ENCODE data around the gene C2orf74. TPM values are rescaled to one million over a fixed set of nuclear protein-coding genes. Genes with fewer than 3 reads are reported as not detected.
"Not testable (repeated sequence)": the region's sequence is repeated elsewhere in the genome, so short reads cannot be mapped to it uniquely, and the experiment has no call there.

C2orf74 gene
- total and polyA plus RNA-seq, 8 donors, result 2.7 to 21.4 (median 9.5) TPM

DNA sequence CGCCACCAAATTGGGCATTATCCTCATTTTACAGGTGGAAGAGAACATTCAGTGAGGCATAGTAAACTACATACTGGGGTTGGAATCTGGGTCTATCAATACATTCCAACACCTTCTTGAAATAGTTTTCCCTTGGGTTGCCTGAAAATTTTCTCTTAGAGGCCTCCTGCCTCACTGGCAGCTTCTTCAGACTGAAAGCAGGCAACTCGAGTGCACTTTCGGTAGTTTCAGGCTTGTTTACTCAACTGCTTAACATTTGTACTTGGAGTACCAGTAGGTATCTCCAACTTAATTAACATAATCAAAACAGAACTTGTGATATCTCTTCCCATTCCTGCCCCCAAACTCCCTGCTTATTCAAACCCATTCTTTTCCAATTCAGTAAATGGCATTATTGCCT lies 36.2 kb upstream of the C2orf74 start:
- 87 to 93% methylated on average over 3 of the region's 3 CpGs for WGBS, 2 donors
- no peaks in the 10 kb centered on the region for H3K27me3 ChIP-seq
- H3K9me3 ChIP-seq, result no peaks in the 10 kb centered on the region
- TF ChIP-seq, protein P1, sequence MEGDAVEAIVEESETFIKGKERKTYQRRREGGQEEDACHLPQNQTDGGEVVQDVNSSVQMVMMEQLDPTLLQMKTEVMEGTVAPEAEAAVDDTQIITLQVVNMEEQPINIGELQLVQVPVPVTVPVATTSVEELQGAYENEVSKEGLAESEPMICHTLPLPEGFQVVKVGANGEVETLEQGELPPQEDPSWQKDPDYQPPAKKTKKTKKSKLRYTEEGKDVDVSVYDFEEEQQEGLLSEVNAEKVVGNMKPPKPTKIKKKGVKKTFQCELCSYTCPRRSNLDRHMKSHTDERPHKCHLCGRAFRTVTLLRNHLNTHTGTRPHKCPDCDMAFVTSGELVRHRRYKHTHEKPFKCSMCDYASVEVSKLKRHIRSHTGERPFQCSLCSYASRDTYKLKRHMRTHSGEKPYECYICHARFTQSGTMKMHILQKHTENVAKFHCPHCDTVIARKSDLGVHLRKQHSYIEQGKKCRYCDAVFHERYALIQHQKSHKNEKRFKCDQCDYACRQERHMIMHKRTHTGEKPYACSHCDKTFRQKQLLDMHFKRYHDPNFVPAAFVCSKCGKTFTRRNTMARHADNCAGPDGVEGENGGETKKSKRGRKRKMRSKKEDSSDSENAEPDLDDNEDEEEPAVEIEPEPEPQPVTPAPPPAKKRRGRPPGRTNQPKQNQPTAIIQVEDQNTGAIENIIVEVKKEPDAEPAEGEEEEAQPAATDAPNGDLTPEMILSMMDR (IDR thresholded peaks at IDR 0.05), result no peak
- DNase-seq (no peak), ATAC-seq (no peak), FAIRE-seq (no peak)
- no peak overlapping the region for H3K4me3 ChIP-seq
- no peak overlapping the region for H3K27ac ChIP-seq
- intact Hi-C loops (cut with DNase I), result no loop called here
- no peaks in the 10 kb centered on the region for H3K4me1 ChIP-seq
- no peaks in the 10 kb centered on the region for H3K36me3 ChIP-seq

DNA sequence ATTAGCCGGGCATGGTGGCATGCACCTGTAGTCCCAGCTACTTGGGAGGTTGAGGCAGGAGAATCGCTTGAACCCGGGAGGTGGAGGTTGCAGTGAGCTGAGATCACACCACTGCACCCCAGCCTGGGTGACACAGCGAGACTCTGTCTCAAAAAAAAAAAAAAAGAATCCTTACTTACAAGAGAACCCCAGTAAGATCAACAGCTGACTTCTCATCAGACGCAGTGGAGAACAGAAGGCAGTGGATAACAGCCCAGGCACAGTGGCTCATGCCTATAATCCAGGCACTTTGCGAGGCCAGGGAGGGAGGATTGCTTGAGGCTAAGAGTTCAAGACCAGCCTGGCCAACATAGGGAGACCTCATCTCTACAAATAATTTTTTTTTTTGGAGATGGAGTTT lies 33.9 kb upstream of the C2orf74 start:
- WGBS, 2 donors, result 95 to 99% methylated on average over 5 to 6 of the region's 6 CpGs
- ATAC-seq; H3K4me3 ChIP-seq; H3K27ac ChIP-seq; intact Hi-C loops (cut with DNase I); H3K36me3 ChIP-seq; H3K4me1 ChIP-seq; FAIRE-seq; DNase-seq; H3K27me3 ChIP-seq; H3K9me3 ChIP-seq: not testable (repeated sequence)

GRCh38 chr2:61134141-61134540 lies 27.8 kb upstream of the C2orf74 start:
- TF ChIP-seq, protein P1 (IDR thresholded peaks at IDR 0.05), result no peak
- no peaks in the 10 kb centered on the region for H3K4me1 ChIP-seq
- FAIRE-seq, result no peak
- no peak overlapping the region for H3K4me3 ChIP-seq
- no peak for DNase-seq
- no peaks in the 10 kb centered on the region for H3K36me3 ChIP-seq
- no peak overlapping the region for H3K27ac ChIP-seq
- ATAC-seq, result no peak
- intact Hi-C loops (cut with DNase I), result no loop called here
- H3K9me3 ChIP-seq, result no peaks in the 10 kb centered on the region
- no peaks in the 10 kb centered on the region for H3K27me3 ChIP-seq
- WGBS, 2 donors, result 60 to 71% methylated on average over 4 of the region's 4 CpGs

GRCh38 chr2:61135510-61135909 lies 26.5 kb upstream of the C2orf74 start:
- FAIRE-seq (no peak), DNase-seq (no peak), ATAC-seq (peak; percentile 58 to 93 (median 88))
- intact Hi-C loops (cut with DNase I), result no loop called here
- Histone ChIP-seq H3K27me3 (no peaks in the 10 kb centered on the region), H3K36me3 (no peaks in the 10 kb centered on the region), H3K4me1 (no peaks in the 10 kb centered on the region), H3K27ac (no peak overlapping the region), H3K4me3 (no peak overlapping the region), H3K9me3 (no peaks in the 10 kb centered on the region)
- TF ChIP-seq, protein P1 (IDR thresholded peaks at IDR 0.05), result no peak
- WGBS, 2 donors, result 8 to 16% methylated on average over 3 of the region's 3 CpGs

GRCh38 chr2:61138859-61139258 lies 23.1 kb upstream of the C2orf74 start:
- H3K27ac ChIP-seq, result no peak overlapping the region
- no peaks in the 10 kb centered on the region for H3K27me3 ChIP-seq
- H3K36me3 ChIP-seq, result no peaks in the 10 kb centered on the region
- H3K9me3 ChIP-seq, result no peaks in the 10 kb centered on the region
- TF ChIP-seq, protein P1 (IDR thresholded peaks at IDR 0.05), result no peak
- intact Hi-C loops (cut with DNase I), result no loop called here
- H3K4me3 ChIP-seq, result no peak overlapping the region
- DNase-seq, result no peak
- FAIRE-seq, result no peak
- ATAC-seq, result no peak
- WGBS, 2 donors, result 77 to 89% methylated on average over 4 of the region's 4 CpGs
- no peaks in the 10 kb centered on the region for H3K4me1 ChIP-seq

DNA sequence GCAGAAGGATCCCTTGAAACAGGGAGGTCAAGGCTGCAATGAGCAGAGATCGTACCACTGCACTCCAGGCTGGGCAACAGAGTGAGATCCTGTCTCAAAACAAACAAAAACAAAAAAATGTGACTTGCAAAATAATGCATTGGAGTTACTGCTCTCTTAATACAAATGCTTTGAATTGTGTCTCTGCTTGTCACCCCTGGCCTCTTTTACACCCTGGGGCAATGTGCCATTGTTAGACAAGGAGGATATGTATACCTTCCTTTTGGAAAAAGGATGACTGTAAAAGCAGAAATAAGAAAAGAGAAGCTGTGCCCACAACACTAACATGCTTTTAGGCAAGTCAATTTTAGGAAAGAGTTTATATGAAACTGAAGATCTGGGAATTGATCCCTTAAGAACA lies 20.8 kb upstream of the C2orf74 start:
- Histone ChIP-seq H3K27me3 (no peaks in the 10 kb centered on the region), H3K36me3 (no peaks in the 10 kb centered on the region), H3K27ac (no peak overlapping the region), H3K9me3 (no peaks in the 10 kb centered on the region), H3K4me1 (peaks cover 0 to 7% (median 4%) of the 10 kb centered on the region in 3 donors), H3K4me3 (no peak overlapping the region)
- ATAC-seq (no peak), FAIRE-seq (no peak), DNase-seq (no peak)
- TF ChIP-seq, protein P1 (IDR thresholded peaks at IDR 0.05), result no peak
- intact Hi-C loops (cut with DNase I), result no loop called here
- 82 to 87% methylated on average over 1 of the region's 1 CpG for WGBS, 2 donors

All from pancreas (tissue), 10 donors.